ENCODE data around the gene NPLOC4.

NPLOC4 gene

DNA sequence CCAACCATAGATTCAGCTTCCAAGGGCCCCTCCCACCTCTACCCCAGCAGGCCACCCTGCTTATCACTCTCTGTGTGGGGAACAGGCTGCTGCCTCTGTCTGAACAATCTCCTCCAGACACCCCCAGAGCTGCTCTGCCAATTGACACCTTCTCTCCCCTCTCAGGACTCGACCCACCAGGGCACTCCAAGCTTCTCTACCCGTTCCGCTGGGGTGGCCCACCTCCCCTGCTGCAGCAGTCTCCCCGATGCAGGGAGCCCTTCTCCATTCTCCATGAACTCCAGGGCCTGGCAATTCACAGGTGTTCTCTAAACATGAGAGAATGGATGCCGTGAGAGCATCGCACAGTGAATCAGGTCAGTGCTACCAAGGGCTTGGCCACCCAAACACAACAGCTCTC is 56.4 kb downstream of the NPLOC4 start:
- H4K20me1 ChIP-seq (ENCODE audit: insufficient read depth, low read length, poor library complexity, severe bottlenecking) = no peaks in the 10 kb centered on the region
- no peak for TF ChIP-seq EZH2phosphoT487 (IDR thresholded peaks at IDR 0.05; ENCODE audit: borderline replicate concordance)
- TF ChIP-seq, protein P1, sequence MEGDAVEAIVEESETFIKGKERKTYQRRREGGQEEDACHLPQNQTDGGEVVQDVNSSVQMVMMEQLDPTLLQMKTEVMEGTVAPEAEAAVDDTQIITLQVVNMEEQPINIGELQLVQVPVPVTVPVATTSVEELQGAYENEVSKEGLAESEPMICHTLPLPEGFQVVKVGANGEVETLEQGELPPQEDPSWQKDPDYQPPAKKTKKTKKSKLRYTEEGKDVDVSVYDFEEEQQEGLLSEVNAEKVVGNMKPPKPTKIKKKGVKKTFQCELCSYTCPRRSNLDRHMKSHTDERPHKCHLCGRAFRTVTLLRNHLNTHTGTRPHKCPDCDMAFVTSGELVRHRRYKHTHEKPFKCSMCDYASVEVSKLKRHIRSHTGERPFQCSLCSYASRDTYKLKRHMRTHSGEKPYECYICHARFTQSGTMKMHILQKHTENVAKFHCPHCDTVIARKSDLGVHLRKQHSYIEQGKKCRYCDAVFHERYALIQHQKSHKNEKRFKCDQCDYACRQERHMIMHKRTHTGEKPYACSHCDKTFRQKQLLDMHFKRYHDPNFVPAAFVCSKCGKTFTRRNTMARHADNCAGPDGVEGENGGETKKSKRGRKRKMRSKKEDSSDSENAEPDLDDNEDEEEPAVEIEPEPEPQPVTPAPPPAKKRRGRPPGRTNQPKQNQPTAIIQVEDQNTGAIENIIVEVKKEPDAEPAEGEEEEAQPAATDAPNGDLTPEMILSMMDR (conservative IDR thresholded peaks at IDR 0.05; ENCODE audit: low read length) = no peak
- H3K9me3 ChIP-seq (ENCODE audit: insufficient read depth, low read depth, low read length) = no peaks in the 10 kb centered on the region
- no peak overlapping the region for H3K4me2 ChIP-seq (ENCODE audit: low read depth, low read length, poor library complexity, severe bottlenecking)
- H3K4me1 ChIP-seq (ENCODE audit: insufficient read depth, low read length, poor library complexity, severe bottlenecking) = no peaks in the 10 kb centered on the region
- no peak overlapping the region for H3K9ac ChIP-seq (ENCODE audit: low read depth, low read length, poor library complexity, severe bottlenecking)
- no peaks in the 10 kb centered on the region for H3K27me3 ChIP-seq (ENCODE audit: insufficient read depth, low read length, poor library complexity, severe bottlenecking)
- H3K9me2 ChIP-seq (replicated peaks; ENCODE audit: low read depth, low read length) = no peaks in the 10 kb centered on the region
- H3F3A ChIP-seq (ENCODE audit: low read depth) = no peaks in the 10 kb centered on the region
- H3K36me3 ChIP-seq (ENCODE audit: insufficient read depth, low read length) = peaks cover 64% of the 10 kb centered on the region
- no peak overlapping the region for H3K4me3 ChIP-seq (ENCODE audit: low read length, poor library complexity, severe bottlenecking)
- H2AFZ ChIP-seq (ENCODE audit: low read length) = no peak overlapping the region
- no peaks in the 10 kb centered on the region for H3K79me2 ChIP-seq (ENCODE audit: insufficient read depth, low read length)

DNA sequence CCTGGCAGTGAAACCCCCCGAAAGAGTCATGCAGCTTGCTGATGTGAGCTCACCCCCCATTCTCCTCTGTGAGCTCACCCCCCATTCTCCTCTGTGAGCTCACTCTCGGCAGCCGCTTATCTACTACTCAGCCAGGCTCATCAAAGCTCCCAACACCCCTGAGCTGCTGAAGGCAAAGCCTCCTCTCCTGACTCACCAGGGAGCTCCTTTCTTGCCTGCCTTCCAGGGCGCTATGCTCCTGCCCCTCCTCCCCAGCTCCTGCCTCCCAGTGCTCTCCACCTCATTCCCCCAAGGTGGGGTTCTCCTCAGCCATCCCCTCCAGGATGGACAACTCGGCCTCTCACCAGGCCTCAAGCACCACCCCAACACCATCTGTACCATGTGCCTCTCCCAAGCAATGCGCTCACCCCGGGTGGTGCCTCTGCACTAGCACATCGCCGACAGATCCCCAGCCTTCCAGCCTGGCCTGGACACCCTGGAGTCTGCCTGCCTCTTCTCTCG is 57.0 kb downstream of the NPLOC4 start:
- no peaks in the 10 kb centered on the region for H3K9me3 ChIP-seq (ENCODE audit: insufficient read depth, low read depth, low read length)
- no peaks in the 10 kb centered on the region for H4K20me1 ChIP-seq (ENCODE audit: insufficient read depth, low read length, poor library complexity, severe bottlenecking)
- H3F3A ChIP-seq (ENCODE audit: low read depth) = no peaks in the 10 kb centered on the region
- no peaks in the 10 kb centered on the region for H3K79me2 ChIP-seq (ENCODE audit: insufficient read depth, low read length)
- H3K36me3 ChIP-seq (ENCODE audit: insufficient read depth, low read length) = peaks cover 62% of the 10 kb centered on the region
- TF ChIP-seq, protein P1 (conservative IDR thresholded peaks at IDR 0.05; ENCODE audit: low read length) = no peak
- no peak for TF ChIP-seq EZH2phosphoT487 (IDR thresholded peaks at IDR 0.05; ENCODE audit: borderline replicate concordance)
- no peak overlapping the region for H2AFZ ChIP-seq (ENCODE audit: low read length)
- no peaks in the 10 kb centered on the region for H3K4me1 ChIP-seq (ENCODE audit: insufficient read depth, low read length, poor library complexity, severe bottlenecking)
- H3K27me3 ChIP-seq (ENCODE audit: insufficient read depth, low read length, poor library complexity, severe bottlenecking) = no peaks in the 10 kb centered on the region
- H3K9ac ChIP-seq (ENCODE audit: low read depth, low read length, poor library complexity, severe bottlenecking) = no peak overlapping the region
- H3K4me3 ChIP-seq (ENCODE audit: low read length, poor library complexity, severe bottlenecking) = no peak overlapping the region
- H3K9me2 ChIP-seq (replicated peaks; ENCODE audit: low read depth, low read length) = no peaks in the 10 kb centered on the region
- no peak overlapping the region for H3K4me2 ChIP-seq (ENCODE audit: low read depth, low read length, poor library complexity, severe bottlenecking)

DNA sequence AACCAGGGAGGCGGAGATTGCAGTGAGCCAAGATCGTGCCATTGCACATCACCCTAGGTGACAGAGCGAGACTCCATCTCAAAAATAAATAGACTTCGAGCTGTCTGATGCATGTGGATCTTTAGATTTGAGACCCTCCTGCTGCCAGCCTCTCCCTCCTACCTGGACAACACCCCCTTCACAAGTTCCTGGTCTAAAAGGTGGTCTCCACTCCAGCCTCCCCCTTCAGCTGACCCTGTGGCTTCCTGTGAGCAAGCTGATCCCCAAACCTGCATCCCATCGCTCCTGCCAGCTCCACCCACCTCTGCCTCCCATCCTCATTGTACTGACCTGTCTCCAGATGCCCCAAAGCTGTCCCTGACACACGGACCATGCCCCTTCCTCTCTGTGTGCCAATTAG is 57.6 kb downstream of the NPLOC4 start:
- Histone ChIP-seq H2AFZ (ENCODE audit: low read length) (no peak overlapping the region), H3K9me3 (ENCODE audit: insufficient read depth, low read depth, low read length) (no peaks in the 10 kb centered on the region), H3K9ac (ENCODE audit: low read depth, low read length, poor library complexity, severe bottlenecking) (no peak overlapping the region), H3K36me3 (ENCODE audit: insufficient read depth, low read length) (peaks cover 62% of the 10 kb centered on the region; the same call in 1 of the 2 replicates), H3F3A (ENCODE audit: low read depth) (no peaks in the 10 kb centered on the region), H4K20me1 (ENCODE audit: insufficient read depth, low read length, poor library complexity, severe bottlenecking) (no peaks in the 10 kb centered on the region), H3K4me3 (ENCODE audit: low read length, poor library complexity, severe bottlenecking) (no peak overlapping the region), H3K27me3 (ENCODE audit: insufficient read depth, low read length, poor library complexity, severe bottlenecking) (no peaks in the 10 kb centered on the region), H3K4me2 (ENCODE audit: low read depth, low read length, poor library complexity, severe bottlenecking) (no peak overlapping the region), H3K4me1 (ENCODE audit: insufficient read depth, low read length, poor library complexity, severe bottlenecking) (no peaks in the 10 kb centered on the region), H3K9me2 (replicated peaks; ENCODE audit: low read depth, low read length) (no peaks in the 10 kb centered on the region), H3K79me2 (ENCODE audit: insufficient read depth, low read length) (no peaks in the 10 kb centered on the region)
- TF ChIP-seq, protein P1 (conservative IDR thresholded peaks at IDR 0.05; ENCODE audit: low read length) = no peak
- TF ChIP-seq EZH2phosphoT487 (IDR thresholded peaks at IDR 0.05; ENCODE audit: borderline replicate concordance) = no peak

All from Loucy (cell line).